ENCODE results near the gene PTPN3. TPM values are rescaled to one million over a fixed set of nuclear protein-coding genes. Genes with fewer than 3 reads are reported as not detected.
"Not testable (repeated sequence)": the region's sequence is repeated elsewhere in the genome, so short reads cannot be mapped to it uniquely, and the experiment has no call there.

The PTPN3 gene, protein sequence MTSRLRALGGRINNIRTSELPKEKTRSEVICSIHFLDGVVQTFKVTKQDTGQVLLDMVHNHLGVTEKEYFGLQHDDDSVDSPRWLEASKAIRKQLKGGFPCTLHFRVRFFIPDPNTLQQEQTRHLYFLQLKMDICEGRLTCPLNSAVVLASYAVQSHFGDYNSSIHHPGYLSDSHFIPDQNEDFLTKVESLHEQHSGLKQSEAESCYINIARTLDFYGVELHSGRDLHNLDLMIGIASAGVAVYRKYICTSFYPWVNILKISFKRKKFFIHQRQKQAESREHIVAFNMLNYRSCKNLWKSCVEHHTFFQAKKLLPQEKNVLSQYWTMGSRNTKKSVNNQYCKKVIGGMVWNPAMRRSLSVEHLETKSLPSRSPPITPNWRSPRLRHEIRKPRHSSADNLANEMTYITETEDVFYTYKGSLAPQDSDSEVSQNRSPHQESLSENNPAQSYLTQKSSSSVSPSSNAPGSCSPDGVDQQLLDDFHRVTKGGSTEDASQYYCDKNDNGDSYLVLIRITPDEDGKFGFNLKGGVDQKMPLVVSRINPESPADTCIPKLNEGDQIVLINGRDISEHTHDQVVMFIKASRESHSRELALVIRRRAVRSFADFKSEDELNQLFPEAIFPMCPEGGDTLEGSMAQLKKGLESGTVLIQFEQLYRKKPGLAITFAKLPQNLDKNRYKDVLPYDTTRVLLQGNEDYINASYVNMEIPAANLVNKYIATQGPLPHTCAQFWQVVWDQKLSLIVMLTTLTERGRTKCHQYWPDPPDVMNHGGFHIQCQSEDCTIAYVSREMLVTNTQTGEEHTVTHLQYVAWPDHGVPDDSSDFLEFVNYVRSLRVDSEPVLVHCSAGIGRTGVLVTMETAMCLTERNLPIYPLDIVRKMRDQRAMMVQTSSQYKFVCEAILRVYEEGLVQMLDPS
- not detected for total RNA-seq (2013)
- polyA plus RNA-seq (not detected), polyA minus RNA-seq (not detected in 2 replicates), total RNA-seq (0 to 4.2 (median 0.07) reads per million in 11 experiments)

DNA sequence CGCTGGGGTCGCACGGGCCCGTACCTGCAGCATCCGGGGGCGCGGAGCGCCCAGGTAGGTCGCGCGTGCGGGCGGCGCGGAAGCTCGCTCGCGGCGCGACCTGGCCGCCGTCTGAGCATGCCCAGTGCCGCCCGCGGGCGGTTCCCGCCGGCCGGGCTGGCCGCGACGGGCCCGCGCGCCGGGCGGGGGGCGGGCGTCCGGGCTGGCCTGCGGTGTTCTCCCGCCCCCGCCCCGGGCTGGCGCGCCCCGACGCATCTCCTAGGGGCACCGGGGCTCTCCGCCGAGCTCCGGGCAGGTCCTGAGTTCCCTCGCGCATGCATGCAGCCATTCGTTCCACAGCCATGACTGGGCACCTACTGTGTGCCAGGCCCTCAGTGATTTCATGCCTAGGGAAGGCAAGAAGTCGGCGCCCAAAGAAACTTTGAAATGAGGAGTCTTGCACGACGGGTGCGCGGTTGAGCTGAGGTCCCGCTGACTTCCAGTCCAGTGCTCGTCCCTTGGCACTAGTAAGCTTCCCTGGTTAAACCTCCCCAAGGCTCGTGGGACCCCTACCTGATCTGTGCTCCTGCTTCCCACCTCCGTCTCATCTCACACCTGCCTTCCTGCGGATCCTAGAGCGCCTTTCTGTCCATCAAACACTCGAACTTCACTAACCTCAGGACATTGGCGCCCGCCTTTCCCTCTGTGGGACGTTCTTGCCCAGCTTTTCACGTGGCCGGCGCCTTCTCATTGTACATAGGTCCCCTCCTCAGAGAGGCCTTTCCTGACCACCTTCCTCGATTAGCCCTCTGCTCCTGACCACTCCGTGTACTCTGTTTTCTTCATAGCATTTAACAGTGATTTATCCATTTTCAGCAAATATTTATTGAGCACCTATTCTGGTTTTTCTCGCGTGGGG lies at the start of gene PTPN3:
PTPN3 (minus strand) TSS at position 113 of the 898 bp plus-strand sequence. CDS start 34,873 bp downstream, outside the sequence.
- H4K20me1 ChIP-seq (ENCODE audit: insufficient read depth, low read length) = no peaks in the 10 kb centered on the region
- peaks cover 65 to 89% of the 10 kb centered on the region in 2 donors for H3K27me3 ChIP-seq (ENCODE audit: control insufficient read depth in 2 of 2, insufficient read depth in 2 of 2, low read length in 2 of 2)
- Mint-ChIP-seq H3K4me3 (peak within 1 kb of the TSS; percentile 21 to 84), H3K9me3 (peaks cover 0 to 20% (median 5%) of the 10 kb centered on the region in 7 donors), H3K4me1 (peaks cover 4% of the 10 kb centered on the region), H3K36me3 (peaks cover 0 to 8% of the 10 kb centered on the region in 2 donors), H3K27me3 (ENCODE audit: low read depth in 3 of 3) (peaks cover 70 to 92% (median 80%) of the 10 kb centered on the region in 3 donors), H3K27ac (no peak within 1 kb of the TSS)
- TF ChIP-seq, protein P1, sequence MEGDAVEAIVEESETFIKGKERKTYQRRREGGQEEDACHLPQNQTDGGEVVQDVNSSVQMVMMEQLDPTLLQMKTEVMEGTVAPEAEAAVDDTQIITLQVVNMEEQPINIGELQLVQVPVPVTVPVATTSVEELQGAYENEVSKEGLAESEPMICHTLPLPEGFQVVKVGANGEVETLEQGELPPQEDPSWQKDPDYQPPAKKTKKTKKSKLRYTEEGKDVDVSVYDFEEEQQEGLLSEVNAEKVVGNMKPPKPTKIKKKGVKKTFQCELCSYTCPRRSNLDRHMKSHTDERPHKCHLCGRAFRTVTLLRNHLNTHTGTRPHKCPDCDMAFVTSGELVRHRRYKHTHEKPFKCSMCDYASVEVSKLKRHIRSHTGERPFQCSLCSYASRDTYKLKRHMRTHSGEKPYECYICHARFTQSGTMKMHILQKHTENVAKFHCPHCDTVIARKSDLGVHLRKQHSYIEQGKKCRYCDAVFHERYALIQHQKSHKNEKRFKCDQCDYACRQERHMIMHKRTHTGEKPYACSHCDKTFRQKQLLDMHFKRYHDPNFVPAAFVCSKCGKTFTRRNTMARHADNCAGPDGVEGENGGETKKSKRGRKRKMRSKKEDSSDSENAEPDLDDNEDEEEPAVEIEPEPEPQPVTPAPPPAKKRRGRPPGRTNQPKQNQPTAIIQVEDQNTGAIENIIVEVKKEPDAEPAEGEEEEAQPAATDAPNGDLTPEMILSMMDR (IDR thresholded peaks at IDR 0.05) = no peak
- intact Hi-C loops (cut with micrococcal nuclease) = no loop called here
- no peak within 1 kb of the TSS for H3K9ac ChIP-seq (ENCODE audit: insufficient read depth, low read length, poor library complexity, severe bottlenecking)
- no peak within 1 kb of the TSS for H3K27ac ChIP-seq (ENCODE audit: low read depth in 1 of 2, low read length in 2 of 2)
- no peak within 1 kb of the TSS for H3K4me2 ChIP-seq (replicated peaks; ENCODE audit: extremely low read depth, low read length, poor library complexity, severe bottlenecking)
- no peak for DNase-seq
- H3K9me3 ChIP-seq (replicated peaks in 1 of 2; ENCODE audit: control insufficient read depth in 1 of 2, insufficient read depth in 1 of 2, low read length in 2 of 2) = peaks cover 0 to 21% of the 10 kb centered on the region in 2 donors
- no peaks in the 10 kb centered on the region for H3K36me3 ChIP-seq (replicated peaks in 1 of 2; ENCODE audit: control insufficient read depth in 1 of 2, insufficient read depth in 2 of 2, low read length in 2 of 2)
- no peaks in the 10 kb centered on the region for H3K79me2 ChIP-seq (ENCODE audit: insufficient read depth, low read length)
- WGBS (ENCODE audit: insufficient coverage) = 8% methylated on average over 76 of the region's 78 CpGs
- H3K4me3 ChIP-seq (replicated peaks in 1 of 3; ENCODE audit: low read depth in 2 of 3, low read length in 3 of 3) = no peak within 1 kb of the TSS
- H3K4me1 ChIP-seq (ENCODE audit: control insufficient read depth in 1 of 2, insufficient read depth in 2 of 2, low read length in 2 of 2) = no peaks in the 10 kb centered on the region
- H2AFZ ChIP-seq (ENCODE audit: insufficient read depth, low read depth, low read length, poor library complexity, severe bottlenecking) = no peak within 1 kb of the TSS

DNA sequence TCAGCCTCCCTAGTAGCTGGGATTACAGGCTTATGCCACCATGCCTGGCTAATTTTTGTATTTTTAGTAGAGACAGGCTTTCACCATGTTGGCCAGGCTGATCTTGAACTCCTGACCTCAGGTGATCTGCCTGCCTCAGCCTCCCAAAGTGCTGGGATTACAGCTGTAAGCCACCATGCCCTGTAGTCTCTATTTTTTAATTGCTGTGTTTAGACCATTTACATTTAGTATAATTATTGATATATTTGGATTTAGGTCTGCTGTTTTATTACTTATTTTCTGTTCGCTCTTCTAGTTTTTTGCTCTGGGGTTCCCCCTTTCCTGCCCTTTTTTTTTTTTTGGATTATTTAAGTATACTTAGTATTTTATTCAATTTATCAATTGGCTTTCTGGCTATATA lies 46.8 kb upstream of the PTPN3 start:
- H3K27me3 ChIP-seq (ENCODE audit: control insufficient read depth in 2 of 2, insufficient read depth in 2 of 2, low read length in 2 of 2); H3K36me3 Mint-ChIP-seq; H3K27me3 Mint-ChIP-seq (ENCODE audit: low read depth in 3 of 3); H3K4me3 Mint-ChIP-seq; DNase-seq; H3K36me3 ChIP-seq (replicated peaks in 1 of 2; ENCODE audit: control insufficient read depth in 1 of 2, insufficient read depth in 2 of 2, low read length in 2 of 2); H3K27ac ChIP-seq (ENCODE audit: low read depth in 1 of 2, low read length in 2 of 2); H4K20me1 ChIP-seq (ENCODE audit: insufficient read depth, low read length); H3K4me1 Mint-ChIP-seq; H3K27ac Mint-ChIP-seq; H3K4me1 ChIP-seq (ENCODE audit: control insufficient read depth in 1 of 2, insufficient read depth in 2 of 2, low read length in 2 of 2); H3K4me2 ChIP-seq (replicated peaks; ENCODE audit: extremely low read depth, low read length, poor library complexity, severe bottlenecking); intact Hi-C loops (cut with micrococcal nuclease); H2AFZ ChIP-seq (ENCODE audit: insufficient read depth, low read depth, low read length, poor library complexity, severe bottlenecking); H3K4me3 ChIP-seq (replicated peaks in 1 of 3; ENCODE audit: low read depth in 2 of 3, low read length in 3 of 3); H3K9ac ChIP-seq (ENCODE audit: insufficient read depth, low read length, poor library complexity, severe bottlenecking); H3K79me2 ChIP-seq (ENCODE audit: insufficient read depth, low read length): not testable (repeated sequence)
- H3K9me3 ChIP-seq (replicated peaks in 1 of 2; ENCODE audit: control insufficient read depth in 1 of 2, insufficient read depth in 1 of 2, low read length in 2 of 2) = peaks cover 7 to 29% of the 10 kb centered on the region in 2 donors
- WGBS (ENCODE audit: insufficient coverage) = no CpG with 5 or more reads among the region's 1 CpG
- peaks cover 11 to 35% (median 29%) of the 10 kb centered on the region in 7 donors for H3K9me3 Mint-ChIP-seq

Data from CD14-positive monocyte (primary cell).